GM18867 (cell line): Measurements from ENCODE around the gene ABCA7.

ENCODE experiments used
- ATAC-seq: cut with Tn5 transposase; IDR thresholded peaks from one replicate; pipeline ENCODE4 v1.9.1; 2021; ENCODE audit warnings: mild to moderate bottlenecking, moderate library complexity; ENCODE audit not compliant: unreplicated experiment

Gene ABCA7

DNA sequence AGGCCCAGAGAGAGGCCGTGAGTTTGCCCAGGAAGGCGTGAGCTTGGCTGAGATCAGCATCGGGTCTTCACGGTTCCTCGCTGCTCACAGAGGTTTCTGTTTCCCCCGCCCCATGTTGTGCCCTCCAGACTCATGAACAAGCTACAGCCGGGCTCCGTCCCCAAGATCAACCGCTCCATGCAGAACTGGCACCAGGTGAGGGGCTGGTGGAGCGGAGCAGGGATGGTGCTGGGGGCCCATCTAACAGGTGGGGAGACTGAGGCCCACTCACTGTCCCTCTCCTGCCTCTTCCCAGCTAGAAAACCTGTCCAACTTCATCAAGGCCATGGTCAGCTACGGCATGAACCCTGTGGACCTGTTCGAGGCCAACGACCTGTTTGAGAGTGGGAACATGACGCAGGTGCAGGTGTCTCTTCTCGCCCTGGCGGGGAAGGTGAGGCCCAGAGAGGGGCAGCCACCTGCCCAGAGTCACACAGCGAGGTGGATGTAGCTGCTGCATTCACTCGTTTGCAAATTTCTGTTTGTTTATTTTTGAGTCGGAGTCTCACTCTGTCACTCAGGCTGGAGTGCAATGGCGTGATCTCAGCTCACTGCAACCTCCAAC lies 7.5 kb upstream of the ABCA7 start:
- no peak for ATAC-seq

DNA sequence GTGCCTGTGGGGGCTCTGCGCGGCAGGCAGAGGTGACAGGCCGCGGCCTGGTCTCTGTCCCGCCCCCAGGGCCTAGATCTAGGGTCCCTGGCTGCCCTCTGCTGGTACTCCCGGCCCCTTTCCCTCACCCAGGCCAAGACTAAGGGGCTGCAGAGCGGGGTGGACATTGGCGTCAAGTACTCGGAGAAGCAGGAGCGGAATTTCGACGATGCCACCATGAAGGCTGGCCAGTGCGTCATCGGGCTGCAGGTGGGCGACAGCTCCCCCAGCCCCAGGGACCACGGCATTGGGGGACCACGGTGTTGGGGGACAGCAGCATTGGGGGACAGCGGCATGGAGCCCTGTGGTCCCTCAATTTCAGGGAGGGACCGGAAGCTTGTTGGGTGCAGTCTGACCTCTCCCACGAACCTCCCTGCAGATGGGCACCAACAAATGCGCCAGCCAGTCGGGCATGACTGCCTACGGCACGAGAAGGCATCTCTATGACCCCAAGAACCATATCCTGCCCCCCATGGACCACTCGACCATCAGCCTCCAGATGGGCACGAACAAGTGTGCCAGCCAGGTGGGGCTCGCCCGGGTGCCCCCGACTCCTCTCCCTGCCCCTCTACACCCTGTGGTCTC lies 3.8 kb upstream of the ABCA7 start:
- no peak for ATAC-seq

DNA sequence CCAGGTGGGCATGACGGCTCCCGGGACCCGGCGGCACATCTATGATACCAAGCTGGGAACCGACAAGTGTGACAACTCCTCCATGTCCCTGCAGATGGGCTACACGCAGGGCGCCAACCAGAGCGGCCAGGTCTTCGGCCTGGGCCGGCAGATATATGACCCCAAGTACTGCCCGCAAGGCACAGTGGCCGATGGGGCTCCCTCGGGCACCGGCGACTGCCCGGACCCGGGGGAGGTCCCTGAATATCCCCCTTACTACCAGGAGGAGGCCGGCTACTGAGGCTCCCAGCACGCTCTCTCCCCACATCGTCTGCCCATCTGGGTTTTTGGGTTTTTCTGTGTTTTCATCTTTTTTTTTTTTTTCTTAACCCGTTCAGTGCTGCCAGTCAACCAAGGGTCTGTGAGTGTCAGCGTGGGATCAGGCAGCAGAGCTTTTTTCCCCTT lies 2.3 kb upstream of the ABCA7 start:
- no peak for ATAC-seq

DNA sequence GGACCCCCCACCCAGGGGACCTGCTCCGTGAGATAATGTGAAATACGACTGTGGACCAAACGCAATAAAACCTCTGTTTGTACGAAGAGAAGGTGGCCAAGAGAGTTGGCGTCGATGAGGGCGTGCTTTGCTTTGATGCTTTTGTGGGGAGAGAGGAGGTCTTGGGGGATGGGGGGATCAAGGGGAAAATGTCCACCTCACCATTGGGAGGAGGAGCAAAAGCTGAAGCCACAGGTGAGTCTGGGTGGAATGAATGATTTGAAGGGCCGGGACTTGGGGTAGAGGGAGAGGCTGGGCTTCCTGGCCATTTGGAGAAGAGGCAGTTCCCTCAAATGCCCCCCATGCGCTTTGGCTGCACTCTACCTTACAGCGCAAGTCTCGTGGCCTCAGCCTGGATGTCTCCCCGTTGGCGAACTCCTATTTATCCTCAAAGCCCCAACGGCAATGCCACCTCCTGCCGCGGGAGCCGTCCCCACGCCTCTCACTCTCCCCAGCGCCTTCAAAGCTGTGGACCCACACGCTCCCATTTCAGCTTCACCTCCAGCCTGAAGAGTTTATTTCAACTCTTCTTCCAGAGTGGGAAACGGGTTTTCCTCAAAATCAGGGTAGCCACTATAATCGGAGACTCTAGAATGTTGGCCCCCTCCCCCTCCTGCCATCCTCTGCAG lies 795 bp upstream of the ABCA7 start:
- ATAC-seq = no peak

DNA sequence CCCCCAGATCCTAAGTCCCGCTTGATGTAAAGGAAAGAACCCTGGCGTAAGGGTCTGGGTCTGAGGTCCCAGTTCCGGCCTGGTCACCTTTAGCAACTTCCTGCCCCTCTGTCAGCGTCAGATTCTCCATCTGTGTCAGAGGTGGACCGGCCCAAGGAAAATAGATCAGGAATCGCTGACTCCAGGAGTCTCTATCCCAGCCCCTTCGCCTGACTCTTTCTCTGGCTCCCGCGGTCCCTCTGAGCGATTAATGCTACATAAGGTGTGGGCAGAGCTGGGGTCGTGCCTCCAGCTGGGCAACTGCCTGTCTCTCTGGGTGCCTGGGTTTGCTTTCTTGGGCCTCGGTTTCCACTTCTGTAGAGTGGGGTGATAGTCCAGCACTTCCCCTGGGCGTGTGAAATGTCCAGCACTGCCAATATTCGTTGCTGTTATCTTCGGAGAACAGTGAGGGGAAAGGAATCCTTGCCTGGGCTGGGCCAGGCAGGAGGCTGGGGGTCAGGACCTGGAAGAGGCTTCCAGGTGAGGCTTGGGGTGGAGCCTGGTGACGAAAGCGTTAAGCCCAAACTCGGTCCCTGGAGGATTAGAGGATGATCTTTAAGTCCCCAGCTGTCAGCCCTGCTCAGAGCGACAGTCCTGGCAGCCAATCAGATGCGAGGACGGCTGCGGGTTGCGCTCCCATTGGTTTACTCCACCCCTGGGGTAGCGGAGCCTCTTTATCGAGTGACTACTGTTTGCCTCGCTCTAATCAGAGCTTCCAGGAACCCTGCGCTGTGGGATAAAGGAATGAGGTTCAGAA lies 767 bp downstream of the ABCA7 start:
- peak; percentile 52 for ATAC-seq

DNA sequence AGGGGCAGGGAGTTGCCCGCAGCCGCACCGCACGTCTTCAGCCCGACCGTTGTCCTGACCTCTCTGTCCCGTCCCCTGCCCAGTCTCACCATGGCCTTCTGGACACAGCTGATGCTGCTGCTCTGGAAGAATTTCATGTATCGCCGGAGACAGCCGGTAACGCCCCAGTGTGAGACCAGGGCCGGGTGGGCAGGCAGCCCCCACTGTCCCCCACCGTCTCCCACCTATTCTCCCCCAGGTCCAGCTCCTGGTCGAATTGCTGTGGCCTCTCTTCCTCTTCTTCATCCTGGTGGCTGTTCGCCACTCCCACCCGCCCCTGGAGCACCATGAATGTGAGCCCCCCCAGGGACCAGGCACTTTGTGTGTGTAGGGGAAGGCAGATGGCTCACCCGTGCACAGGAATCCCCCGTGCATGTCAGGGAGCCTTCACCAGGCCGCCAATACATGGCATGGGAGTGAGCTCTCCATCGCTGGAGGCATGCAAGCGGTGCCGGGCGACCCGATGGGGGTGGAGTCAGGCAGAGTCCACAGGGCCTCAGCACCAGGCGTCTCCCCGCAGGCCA lies 1.4 kb downstream of the ABCA7 start:
- no peak for ATAC-seq

DNA sequence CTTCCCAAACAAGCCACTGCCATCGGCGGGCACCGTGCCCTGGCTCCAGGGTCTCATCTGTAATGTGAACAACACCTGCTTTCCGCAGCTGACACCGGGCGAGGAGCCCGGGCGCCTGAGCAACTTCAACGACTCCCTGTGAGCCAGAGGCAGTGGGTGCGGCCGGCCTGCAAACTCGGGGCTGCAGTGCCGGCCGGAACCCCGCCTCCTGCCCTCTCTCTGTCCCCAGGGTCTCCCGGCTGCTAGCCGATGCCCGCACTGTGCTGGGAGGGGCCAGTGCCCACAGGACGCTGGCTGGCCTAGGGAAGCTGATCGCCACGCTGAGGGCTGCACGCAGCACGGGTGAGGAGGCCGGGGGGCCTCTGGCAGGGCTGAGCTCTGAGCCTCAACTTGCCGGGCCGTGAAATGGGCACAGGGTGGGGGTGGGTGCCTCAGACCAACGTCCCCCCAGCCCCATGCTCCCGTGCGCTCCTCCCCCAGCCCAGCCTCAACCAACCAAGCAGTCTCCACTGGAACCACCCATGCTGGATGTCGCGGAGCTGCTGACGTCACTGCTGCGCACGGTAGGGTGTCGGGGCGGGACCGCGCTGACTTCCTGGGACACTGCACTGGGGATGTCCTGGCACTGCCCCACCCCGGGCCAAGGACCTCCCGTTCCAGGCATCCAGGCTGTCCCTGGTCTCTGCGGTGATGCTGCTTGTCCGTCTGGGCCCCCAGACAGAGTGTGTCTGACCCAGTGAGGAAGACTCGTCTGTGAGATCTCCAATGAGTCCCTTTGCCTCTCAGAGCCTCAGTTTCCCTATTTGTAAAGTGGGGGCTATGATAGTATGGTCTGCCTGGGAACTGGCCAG lies 2.2 kb downstream of the ABCA7 start:
- no peak for ATAC-seq

DNA sequence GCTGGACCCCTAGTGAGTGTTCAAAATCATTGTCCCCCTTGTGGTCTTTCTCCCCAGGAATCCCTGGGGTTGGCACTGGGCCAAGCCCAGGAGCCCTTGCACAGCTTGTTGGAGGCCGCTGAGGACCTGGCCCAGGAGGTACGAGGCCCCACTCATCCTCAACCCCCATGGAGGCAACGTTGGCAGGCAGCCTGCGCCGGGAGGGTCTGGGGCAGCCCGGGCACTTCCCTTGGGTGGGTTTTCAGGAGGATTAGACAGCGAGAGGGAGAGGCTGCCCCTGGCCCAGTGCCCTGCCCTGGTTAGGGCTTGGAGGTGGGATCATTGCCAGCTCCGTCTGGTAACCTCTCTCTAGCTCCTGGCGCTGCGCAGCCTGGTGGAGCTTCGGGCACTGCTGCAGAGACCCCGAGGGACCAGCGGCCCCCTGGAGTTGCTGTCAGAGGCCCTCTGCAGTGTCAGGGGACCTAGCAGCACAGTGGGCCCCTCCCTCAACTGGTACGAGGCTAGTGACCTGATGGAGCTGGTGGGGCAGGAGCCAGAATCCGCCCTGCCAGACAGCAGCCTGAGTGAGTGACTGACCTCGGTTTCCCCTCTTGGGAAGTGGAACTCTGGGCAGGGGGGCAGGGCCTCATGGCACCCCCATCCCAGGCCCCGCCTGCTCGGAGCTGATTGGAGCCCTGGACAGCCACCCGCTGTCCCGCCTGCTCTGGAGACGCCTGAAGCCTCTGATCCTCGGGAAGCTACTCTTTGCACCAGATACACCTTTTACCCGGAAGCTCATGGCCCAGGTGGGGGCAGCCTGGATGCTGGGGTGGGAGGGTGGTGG lies 3.0 kb downstream of the ABCA7 start:
- no peak for ATAC-seq

DNA sequence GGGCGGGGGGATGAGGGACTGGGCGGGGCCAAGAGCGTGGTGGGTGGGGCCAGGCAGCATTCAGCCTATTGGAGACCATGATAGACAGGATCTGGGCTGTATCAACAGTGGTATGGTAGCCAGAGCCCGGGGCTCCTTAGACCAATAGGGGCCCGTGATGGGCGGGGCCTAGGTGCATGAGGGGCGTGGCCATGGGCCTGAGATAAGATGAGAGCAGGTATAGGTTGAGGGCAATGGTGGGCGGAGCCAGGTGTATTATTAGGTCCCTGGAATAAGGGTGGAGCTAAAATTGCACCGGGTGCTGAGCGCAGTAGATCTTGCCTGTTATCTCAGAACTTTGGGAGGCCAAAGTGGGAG lies 5.3 kb downstream of the ABCA7 start:
- no peak for ATAC-seq

DNA sequence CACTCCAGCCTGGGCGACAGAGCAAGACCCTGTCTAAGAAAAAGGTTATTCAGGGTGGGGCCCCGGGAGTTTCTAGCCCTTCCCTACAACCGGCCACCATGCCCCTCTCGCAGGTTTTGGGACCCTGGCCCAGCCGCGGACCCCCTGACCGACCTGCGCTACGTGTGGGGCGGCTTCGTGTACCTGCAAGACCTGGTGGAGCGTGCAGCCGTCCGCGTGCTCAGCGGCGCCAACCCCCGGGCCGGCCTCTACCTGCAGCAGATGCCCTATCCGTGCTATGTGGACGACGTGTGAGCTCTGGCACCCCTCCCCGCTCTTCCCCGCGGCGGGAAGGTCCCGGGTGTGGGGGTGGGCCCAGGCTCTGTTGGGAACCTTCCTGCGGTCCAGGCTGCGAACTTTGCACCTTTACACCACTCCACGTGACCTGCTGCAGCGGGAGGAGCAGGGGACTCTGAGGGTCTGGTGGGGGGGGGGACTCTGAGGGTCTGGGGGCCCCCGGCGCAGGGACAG lies 6.3 kb downstream of the ABCA7 start:
- ATAC-seq = no peak

DNA sequence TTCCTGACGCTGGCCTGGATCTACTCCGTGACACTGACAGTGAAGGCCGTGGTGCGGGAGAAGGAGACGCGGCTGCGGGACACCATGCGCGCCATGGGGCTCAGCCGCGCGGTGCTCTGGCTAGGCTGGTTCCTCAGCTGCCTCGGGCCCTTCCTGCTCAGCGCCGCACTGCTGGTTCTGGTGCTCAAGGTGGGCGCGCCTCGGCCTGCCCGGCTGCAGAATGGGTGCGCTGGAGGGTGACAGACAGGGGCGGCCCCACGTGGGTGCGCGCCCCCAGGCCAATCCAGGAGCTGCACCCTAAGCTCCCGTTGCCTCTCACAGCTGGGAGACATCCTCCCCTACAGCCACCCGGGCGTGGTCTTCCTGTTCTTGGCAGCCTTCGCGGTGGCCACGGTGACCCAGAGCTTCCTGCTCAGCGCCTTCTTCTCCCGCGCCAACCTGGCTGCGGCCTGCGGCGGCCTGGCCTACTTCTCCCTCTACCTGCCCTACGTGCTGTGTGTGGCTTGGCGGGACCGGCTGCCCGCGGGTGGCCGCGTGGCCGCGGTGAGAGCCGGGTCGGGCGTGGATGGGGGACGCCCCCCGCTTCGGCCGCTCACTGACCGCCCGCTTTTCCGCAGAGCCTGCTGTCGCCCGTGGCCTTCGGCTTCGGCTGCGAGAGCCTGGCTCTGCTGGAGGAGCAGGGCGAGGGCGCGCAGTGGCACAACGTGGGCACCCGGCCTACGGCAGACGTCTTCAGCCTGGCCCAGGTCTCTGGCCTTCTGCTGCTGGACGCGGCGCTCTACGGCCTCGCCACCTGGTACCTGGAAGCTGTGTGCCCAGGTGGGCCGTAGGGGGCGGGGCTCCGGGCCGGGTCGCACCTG lies 7.2 kb downstream of the ABCA7 start:
- no peak for ATAC-seq

DNA sequence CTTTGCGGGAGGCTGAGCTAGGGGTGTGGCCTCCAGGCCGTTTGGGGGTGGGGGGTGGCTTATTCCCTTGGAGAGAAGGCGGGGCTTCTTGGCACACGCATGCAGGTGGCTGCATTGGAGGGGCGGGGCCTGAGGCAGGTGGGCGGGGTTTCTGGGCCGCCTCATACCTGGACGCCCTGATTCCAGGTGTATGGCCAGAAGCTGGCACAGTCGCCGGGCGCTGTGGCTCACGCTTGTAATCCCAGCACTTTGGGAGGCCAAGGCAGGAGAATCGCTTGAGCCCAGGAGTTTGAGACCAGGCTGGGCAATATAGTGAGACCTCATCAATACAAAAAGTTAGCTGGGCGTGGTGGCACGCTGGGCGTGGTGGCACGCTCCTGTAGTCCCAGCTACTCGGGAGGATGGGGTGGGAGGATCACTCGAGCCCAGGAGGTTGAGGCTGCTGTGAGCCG lies 7.8 kb downstream of the ABCA7 start:
- ATAC-seq = no peak

DNA sequence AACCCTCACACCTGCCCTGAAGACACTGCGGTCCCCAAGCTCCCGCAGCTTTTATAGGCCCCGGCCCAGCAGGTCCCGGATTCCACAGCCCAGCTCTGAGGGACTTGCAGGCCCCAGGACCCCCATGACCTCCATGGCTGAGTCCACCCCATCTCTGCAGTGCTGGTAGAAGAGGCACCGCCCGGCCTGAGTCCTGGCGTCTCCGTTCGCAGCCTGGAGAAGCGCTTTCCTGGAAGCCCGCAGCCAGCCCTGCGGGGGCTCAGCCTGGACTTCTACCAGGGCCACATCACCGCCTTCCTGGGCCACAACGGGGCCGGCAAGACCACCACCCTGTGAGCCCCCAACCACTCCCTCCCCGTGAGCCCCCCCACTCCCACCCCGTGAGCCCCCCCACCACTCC lies 9.2 kb downstream of the ABCA7 start:
- ATAC-seq = no peak

DNA sequence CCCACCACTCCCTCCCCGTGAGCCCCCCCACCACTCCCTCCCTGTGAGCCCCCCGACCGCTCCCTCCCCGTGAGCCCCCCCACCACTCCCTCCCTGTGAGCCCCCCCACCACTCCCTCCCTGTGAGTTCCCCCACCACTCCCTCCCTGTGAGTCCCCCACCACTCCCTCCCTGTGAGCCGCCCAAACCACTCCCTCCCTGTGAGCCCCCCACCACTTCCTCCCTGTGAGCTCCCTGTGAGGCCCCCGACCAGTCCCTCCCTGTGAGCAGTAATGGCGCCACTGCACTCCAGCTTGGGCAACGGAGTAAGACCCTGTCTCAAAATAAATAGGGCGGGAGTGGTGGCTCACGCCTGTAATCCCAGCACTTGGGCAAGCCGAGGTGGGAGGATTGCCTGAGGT lies 9.9 kb downstream of the ABCA7 start:
- no peak for ATAC-seq

DNA sequence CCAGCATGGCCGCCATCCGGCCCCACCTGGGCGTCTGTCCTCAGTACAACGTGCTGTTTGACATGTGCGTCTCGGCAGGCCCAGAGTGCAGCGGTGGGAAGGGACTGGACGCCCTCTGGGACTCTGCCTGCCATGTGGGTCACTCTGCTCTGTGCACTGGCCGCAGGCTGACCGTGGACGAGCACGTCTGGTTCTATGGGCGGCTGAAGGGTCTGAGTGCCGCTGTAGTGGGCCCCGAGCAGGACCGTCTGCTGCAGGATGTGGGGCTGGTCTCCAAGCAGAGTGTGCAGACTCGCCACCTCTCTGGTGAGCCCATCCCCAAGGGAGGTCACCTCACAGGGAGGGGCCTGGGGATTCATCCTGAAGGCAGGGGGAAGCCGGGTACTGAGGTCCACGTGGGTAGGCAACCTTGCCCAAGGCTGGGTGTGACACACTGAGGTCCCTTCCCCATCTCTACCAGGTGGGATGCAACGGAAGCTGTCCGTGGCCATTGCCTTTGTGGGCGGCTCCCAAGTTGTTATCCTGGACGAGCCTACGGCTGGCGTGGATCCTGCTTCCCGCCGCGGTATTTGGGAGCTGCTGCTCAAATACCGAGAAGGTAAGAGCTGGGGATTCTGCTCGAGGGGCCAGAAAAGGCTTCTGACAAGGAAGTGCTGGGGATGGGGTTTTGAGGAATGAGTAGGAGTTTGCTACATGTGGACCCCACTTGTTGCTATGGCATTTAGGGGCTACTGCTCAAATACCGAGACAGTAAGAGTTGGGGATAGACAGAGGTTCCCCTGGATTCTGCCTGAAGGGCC lies 11.3 kb downstream of the ABCA7 start:
- no peak for ATAC-seq

DNA sequence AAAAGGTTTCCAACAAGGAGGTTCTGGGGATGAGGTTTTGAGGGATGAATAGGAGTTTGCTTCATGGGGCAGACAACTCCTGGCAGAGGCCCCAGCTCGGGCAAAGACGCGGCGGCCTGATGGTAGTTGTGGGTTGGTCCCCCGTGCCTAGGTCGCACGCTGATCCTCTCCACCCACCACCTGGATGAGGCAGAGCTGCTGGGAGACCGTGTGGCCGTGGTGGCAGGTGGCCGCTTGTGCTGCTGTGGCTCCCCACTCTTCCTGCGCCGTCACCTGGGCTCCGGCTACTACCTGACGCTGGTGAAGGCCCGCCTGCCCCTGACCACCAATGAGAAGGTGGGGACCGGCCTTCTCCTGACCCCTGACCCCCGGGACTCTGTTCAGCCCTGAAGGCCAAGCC lies 11.9 kb downstream of the ABCA7 start:
- no peak for ATAC-seq

DNA sequence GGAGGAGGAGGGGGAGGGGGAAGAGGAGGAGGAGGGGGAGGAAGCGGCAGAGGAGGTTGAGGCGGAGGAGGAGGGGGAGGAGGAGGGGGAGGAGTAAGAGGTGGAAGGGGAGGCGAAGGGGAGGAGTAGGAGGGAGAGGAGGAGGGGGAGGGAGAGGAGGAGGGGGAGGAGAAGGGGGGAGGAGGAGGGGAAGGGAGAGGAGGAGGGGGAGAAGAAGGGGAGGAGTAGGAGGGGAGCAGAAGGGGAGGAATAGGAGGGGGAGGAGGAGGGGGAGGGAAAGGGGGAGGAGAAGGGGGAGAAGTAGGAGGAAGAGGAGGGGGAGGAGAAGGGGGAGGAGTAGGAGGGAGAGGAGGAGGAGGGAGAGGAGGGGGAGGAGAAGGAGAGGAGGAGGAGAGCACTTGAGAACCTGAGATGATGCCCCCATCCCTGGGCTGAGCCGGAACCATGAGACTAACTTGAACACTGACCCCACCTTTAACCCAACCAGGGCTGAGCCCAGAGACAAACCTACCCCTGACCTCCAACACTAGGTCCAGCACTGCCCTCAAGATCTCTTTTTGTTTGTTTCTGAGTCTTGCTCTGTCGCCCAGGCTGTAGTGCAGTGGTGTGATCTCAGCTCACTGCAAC lies 12.6 kb downstream of the ABCA7 start:
- no peak for ATAC-seq
